ENCODE measurements around the gene HIP1. TPM values are rescaled to one million over a fixed set of nuclear protein-coding genes. Genes with fewer than 3 reads are reported as not detected.

Gene HIP1
- total and polyA plus RNA-seq, 2 of the 4 experiments (the other 2 are of a cell fraction): 6.8 to 10.0 TPM

DNA sequence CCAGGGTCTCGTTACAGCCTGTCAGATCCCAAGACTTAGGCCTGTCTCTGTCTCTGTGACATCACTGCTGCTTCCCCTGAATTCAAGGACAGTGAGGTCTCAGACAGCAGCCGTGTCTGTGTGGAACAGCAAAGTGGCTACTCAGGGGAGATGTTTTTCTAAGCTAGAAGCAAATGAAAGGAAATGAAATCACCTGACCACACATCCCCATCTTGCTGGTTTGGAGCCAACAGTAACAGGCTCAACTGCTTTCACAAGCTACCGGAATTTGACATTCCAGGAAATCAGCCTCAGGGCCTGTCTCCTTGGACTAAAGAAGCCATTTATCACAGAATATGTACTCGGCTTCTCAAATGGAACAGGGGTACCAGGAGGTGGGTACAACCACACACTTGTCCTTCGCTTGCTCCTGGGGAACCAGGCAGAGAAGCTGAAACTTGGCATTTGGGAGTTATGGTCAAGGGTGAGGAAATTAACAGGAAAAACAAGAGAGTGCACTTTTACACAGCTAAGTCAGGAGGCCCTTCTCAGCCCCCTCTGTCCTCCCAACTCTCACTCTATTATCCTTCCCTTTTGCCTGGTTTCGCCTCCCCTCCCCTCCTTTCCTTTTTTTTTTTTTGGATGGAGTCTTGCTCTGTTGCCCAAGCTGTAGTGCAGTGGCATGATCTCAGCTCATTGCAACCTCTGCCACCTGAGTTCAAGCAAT lies 173.5 kb downstream of the HIP1 start (continued):
- no peak for TF ChIP-seq MAZ (IDR thresholded peaks at IDR 0.05; ENCODE audit: borderline replicate concordance, low read depth, low read length)

DNA sequence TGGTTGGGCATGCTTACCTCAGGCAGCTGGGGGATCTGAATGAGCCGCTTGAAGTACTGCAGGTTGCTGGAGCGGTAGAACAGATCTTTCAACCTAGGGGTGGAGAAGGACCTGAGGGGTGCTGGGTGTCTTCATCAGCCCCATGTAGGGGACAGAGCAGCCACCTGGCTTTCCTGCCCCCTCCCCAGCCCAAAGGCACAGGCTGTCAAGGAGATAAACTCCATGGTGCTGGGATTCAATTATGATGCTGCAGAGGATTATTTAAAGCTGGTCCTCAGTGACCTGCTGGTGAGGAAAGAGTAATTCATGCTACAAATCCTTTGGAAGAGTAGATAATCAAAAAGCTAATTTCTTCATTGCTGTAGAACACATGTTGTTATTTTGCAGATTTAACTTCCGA lies 175.6 kb downstream of the HIP1 start:
- Histone ChIP-seq H2AK5ac (ENCODE audit: low read depth, low read length) (no peak overlapping the region), H3K23ac (ENCODE audit: low read depth, low read length) (no peak overlapping the region), H2AFZ (replicated peaks; ENCODE audit: low read length, poor library complexity) (no peak overlapping the region), H3K27me3 (ENCODE audit: control insufficient read depth, insufficient read depth, low read length) (no peaks in the 10 kb centered on the region), H2BK120ac (ENCODE audit: low read depth, low read length) (no peak overlapping the region), H2BK15ac (ENCODE audit: low read depth, low read length) (no peak overlapping the region), H3K56ac (ENCODE audit: extremely low read depth, insufficient read depth, low read length) (no peak overlapping the region), H3K4me2 (ENCODE audit: low read depth, low read length) (no peak overlapping the region), H3K9ac (ENCODE audit: low read depth, low read length) (no peak overlapping the region), H3K9me1 (ENCODE audit: insufficient read depth, low read length) (peaks cover 9% of the 10 kb centered on the region; the same call in 1 of the 2 replicates), H4K91ac (ENCODE audit: insufficient read depth, low read depth, low read length) (no peak overlapping the region), H3K79me1 (ENCODE audit: low read depth in 1 of 2, low read length in 2 of 2) (no peaks in the 10 kb centered on the region), H2AK9ac (replicated peaks; ENCODE audit: low read depth, low read length, poor library complexity) (peak overlapping the region; percentile 31), H4K5ac (ENCODE audit: low read depth, low read length) (no peak overlapping the region), H4K8ac (ENCODE audit: low read depth in 2 of 2, low read length in 2 of 2) (no peak overlapping the region), H3K27ac (ENCODE audit: insufficient read depth, low read length) (no peak overlapping the region), H3K18ac (ENCODE audit: low read depth, low read length) (no peak overlapping the region), H2BK20ac (ENCODE audit: low read depth, low read length) (no peak overlapping the region), H3K4me3 (ENCODE audit: insufficient read depth, low read depth, low read length) (no peak overlapping the region), H2BK5ac (ENCODE audit: low read depth, low read length, poor library complexity, severe bottlenecking) (no peak overlapping the region), H4K20me1 (ENCODE audit: insufficient read depth, low read length) (peaks cover 4% of the 10 kb centered on the region; the same call in 1 of the 2 replicates), H3K36me3 (ENCODE audit: control insufficient read depth, insufficient read depth, low read length) (peaks cover 30% of the 10 kb centered on the region), H3K9me3 (ENCODE audit: control insufficient read depth, insufficient read depth, low read length) (no peaks in the 10 kb centered on the region), H3K4ac (ENCODE audit: low read depth, low read length) (no peak overlapping the region), H3K4me1 (ENCODE audit: control insufficient read depth, insufficient read depth, low read length) (peaks cover 6% of the 10 kb centered on the region), H3K14ac (replicated peaks; ENCODE audit: low read depth, low read length) (no peak overlapping the region)
- TF ChIP-seq CHD1 (IDR thresholded peaks at IDR 0.05; ENCODE audit: low read depth, low read length) (no peak), MAFK (IDR thresholded peaks at IDR 0.05; ENCODE audit: low read depth, low read length) (no peak), MAZ (IDR thresholded peaks at IDR 0.05; ENCODE audit: borderline replicate concordance, low read depth, low read length) (no peak)
- TF ChIP-seq, protein P1, sequence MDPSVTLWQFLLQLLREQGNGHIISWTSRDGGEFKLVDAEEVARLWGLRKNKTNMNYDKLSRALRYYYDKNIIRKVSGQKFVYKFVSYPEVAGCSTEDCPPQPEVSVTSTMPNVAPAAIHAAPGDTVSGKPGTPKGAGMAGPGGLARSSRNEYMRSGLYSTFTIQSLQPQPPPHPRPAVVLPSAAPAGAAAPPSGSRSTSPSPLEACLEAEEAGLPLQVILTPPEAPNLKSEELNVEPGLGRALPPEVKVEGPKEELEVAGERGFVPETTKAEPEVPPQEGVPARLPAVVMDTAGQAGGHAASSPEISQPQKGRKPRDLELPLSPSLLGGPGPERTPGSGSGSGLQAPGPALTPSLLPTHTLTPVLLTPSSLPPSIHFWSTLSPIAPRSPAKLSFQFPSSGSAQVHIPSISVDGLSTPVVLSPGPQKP (IDR thresholded peaks at IDR 0.05; ENCODE audit: borderline replicate concordance, low read depth, low read length): no peak
- in situ Hi-C loops (cut with MboI; ENCODE audit: low sequenced_read_pairs): no loop called here
- dilution Hi-C loops (cut with HindIII; ENCODE audit: low sequenced_read_pairs, unreplicated experiment): no loop called here
- DNase-seq: no peak
- ATAC-seq (ENCODE audit: low read depth): no peak
- no CpG with 5 or more reads among the region's 3 CpGs for WGBS, 2 experiments (ENCODE audit: extremely low coverage in 2 of 2, insufficient read length in 1 of 2)
- ChIA-PET CTCF (no interaction called here), POLR2A (ENCODE audit: unreplicated experiment) (no interaction called here)
- no TSS peak for BruUV-seq (replicated peaks)
- intact Hi-C loops (cut with micrococcal nuclease): no loop called here
